Measurements from ENCODE around the gene DPM2.

Gene DPM2

DNA sequence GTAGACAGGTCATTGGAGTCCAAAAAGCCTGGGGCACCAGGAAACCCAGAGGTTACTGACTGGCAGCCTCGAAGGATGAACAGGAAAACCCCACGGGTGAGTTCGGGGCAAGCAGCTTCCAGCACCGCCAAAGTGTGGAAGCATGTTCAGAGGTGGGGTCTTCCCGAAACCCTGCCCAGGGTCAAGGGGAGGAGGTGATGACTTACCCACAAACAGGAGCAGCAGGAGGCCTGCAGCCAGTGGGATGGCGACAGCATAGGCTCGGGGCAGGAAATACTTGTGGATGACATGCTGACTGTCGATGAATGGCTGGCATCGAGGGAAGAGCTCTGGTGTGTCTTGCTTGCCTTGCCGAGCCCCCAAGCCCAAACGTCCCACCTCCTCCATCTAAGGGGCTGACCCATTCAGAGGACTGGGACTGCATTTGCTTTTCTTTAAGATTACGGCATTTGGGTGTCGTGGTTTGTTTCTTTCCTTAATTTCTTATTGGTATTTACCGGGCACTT lies 1.3 kb downstream of the DPM2 start:
- no peak for DNase-seq (ENCODE audit: low read depth in 2 of 2)

DNA sequence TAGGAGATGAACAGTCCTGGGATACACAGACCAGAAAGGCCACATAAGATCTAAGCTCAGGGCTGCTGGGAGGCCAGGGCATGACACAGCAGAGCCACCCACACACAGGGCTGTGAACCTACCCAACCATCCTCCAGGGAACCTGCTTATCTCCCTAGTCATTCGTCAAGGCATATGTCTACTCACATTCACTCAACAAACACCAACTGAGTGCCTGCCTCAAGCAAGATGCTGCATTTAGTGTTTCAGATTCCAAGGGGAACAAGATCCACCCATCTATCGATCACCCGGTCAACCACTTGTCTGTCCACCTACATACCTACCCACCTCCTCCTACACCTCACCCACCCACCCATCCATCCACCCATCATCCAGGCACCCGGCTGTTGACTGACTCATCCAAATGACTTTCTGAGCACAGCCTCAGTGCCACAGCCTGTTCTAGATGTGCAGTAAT lies 1.9 kb downstream of the DPM2 start:
- no peak for DNase-seq (ENCODE audit: low read depth in 2 of 2)

DNA sequence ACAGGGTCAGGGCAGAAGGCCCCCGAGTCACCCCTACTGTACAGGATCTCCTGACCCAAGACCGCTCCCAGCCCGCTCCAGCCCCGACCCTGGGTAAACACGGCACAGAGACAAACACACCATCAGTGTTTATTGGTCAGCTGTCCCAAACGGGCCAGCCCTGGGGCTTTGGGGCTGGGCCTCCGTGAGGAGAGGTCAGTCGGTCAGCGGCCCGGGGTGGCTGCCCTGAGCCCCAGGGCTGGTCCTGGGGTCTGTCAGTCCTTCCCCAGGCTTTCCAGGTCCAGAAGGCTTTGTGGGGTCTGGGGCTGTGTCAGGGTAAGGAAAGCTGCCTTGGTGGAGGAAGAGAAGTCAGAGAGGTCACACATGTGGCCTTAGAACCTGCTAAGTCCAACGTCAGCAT lies 2.7 kb downstream of the DPM2 start:
- no peak for DNase-seq (ENCODE audit: low read depth in 2 of 2)

DNA sequence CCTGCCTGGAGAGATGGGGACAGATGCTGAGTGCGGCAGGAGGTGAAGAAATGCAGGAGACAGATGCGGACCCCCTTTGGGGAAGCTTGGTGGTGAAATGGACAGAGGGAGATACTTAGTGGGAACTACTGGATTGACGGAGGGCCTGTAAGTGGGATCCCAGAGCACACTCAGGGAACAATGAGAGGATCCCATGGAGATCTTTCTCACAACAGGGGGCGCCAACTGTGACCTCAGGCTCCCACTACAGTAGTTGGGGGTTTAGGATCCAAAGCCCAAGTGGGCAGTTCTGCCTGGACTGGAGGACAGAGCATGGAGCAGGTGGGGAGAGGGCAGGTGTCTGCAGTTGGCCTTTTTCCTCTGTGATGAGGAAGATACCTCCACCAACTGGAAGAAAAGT lies 3.4 kb downstream of the DPM2 start:
- no peak for DNase-seq (ENCODE audit: low read depth in 2 of 2)

DNA sequence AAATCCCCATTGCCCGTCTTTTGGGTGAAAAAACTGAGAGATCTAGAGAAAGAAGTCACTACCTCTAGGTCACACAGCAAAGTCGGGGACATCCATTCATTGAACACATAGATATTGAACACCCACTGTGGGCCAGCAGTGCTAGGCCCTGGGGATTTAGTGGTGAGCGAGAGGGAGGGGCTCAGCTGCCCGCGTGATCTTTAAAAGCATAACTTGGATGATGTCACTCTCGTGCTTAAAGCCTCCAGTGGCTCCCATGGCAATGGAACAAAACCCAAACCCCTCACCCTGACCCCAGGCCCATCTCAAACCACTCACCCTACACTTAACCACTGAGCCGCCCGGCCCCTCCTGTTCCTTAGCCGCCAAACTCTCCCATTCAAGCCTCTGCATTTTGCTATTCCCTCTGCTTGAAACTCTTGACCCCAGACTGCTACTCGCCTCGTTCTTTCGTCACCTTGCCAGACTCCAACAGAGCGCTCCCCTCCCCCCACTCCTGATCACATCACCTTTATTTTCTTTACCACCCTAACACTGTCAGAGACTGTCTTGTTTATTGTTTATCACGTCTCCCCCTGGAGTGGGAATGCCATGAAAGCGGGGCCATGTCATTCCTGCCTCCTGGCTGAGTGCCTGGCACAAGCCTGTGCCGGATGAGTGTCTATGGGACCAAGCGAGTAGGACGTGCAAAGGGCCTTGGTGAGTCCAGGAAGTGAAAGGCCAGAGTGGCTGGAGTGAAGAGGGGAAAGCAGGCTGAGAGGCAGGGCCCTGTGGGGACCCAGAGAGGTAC lies 6.4 kb downstream of the DPM2 start:
- DNase-seq (ENCODE audit: low read depth in 2 of 2): no peak

DNA sequence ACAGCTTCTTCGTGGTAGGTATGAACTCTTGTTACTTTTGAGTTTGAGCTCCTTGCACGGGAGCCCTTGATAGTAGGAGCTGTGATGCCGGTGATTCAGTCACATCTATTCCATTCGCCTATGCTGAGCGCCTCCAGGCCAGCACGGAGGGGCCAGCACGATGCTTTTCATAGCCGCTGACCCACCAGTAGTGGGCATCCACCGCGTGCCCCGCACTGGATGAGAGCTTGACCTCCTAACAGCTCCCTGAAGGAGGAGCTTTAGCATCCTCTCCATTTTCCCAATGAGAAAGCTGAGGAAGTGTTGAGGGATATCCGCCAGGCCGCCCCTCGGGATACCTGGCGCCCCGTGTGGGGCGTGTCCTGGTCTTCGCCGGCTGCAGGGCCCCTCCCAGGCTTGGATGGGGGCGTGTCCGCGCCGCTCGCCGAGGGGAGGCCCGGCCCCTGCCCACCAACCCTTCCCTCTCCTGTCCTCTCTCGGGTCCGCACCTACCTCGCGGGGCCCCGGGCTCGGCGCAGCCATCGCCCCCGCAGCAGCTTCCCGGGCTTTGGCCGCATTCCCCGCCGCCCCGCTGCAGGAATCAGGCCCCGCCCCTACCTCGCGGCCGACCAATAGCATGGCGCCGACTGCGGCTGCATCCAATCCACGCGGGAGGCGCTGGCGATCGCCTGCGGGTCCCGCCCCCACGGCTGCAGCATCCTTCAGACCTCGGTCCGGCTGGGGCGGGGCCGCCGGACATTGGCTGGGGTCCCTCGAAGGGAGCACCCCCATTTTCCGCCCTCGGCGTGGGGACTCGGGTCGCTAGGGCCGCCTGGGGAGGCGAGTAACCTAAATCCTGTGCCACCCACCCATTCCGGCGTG lies 7.2 kb downstream of the DPM2 start, which contains the start of gene PIP5KL1:
PIP5KL1 (minus strand) TSS at position 547 of the 861 bp plus-strand sequence; CDS start at position 522, 25 bp downstream.
- peak in 1 of 2 donors; percentile 44 for DNase-seq (ENCODE audit: low read depth in 2 of 2)

DNA sequence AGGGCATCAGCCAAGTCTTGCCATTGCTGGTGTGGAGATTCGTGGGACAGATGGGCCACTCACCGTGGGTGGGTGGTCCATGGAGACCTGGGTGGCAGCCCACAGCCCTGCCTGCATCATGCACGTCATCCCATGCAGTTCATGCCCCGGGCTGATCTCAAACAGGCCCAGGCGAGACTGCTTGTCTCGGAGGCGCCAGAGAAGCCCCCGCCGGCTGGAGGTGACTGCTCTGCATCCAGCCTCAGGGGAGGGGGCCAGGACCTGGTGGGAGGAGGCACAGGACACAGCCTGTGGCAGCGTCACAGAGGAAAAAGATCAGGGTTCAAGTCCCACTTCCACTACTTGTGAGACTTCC lies 8.1 kb downstream of the DPM2 start:
- DNase-seq (ENCODE audit: low read depth in 2 of 2): no peak

DNA sequence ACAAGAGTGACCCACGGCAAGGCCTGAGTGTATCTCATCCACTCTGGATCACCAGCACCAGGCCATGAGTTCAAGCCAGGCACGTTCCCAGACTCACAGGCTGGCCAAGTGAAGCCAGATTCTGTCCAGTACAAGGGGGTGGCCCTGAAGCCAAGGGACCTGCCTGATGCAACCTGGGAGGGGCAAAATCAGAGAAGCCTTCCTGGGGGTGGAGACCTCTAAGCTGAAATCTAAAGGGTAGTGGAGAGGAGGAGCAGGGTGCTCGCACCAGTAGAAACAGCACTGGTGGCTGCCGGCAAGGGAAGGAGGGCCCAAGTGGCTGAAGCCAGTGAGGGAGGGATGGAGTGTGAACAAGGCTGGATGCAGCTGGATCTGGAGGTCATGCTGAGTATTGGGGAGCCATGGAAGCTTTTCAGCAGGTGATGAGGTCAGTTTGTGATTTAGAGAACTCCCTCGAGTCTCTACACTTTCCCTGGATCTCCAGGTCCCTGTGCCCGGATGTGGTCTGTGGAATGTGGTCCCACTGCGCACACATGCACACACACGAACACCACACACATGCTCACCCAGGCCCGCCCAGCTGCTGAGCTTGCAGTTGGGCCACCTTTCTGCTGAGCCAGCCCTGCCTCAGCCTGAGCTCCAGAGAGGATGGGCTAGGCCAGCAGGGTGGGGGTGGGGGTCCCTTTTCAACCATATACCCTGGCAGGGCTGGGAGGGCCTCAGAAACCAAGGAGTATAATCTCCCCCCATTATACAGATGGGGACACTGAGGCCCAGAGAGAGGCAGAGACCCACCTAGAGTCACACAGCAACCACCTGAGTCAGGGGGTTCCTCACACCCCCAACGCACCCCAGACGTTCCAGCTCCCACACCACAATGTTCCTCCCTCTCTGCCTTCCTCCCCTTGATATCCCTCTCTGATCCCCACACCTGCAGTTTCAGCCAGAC lies 8.7 kb downstream of the DPM2 start:
- DNase-seq (ENCODE audit: low read depth in 2 of 2): no peak

DNA sequence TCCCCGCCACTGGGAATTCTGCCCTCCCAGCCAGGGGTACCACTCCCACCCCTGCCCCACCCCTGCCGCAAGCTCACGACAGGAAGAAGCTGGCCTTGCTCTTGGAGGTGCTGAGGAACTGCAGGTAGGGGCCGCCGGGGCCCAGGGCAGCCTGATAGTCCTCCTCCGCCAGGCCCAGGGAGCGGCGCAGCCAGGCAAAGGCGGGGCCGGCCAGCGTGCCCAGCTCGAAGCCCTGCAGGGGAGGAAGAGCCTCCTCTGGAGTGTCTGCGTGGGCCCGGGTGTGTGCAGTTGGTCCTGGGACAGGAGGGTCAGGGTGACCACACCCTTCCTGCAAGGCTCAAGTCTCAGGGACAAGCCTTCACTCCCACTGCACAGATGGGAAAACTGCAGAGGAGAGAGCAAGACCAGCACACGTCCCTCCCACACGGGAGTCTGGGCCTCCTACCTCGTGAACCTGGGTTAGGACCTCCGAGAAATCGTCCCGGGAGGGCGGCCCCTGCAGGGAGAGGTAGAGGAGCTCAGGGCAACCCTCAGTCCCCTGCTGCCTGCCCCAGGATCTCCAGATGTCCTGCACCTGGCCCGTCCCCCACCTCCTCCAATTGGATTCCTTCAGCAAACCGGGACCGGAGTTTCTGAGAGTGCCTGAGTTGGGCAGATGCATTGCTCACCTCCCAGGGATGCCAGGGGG lies 9.5 kb downstream of the DPM2 start:
- DNase-seq (ENCODE audit: low read depth in 2 of 2): no peak

DNA sequence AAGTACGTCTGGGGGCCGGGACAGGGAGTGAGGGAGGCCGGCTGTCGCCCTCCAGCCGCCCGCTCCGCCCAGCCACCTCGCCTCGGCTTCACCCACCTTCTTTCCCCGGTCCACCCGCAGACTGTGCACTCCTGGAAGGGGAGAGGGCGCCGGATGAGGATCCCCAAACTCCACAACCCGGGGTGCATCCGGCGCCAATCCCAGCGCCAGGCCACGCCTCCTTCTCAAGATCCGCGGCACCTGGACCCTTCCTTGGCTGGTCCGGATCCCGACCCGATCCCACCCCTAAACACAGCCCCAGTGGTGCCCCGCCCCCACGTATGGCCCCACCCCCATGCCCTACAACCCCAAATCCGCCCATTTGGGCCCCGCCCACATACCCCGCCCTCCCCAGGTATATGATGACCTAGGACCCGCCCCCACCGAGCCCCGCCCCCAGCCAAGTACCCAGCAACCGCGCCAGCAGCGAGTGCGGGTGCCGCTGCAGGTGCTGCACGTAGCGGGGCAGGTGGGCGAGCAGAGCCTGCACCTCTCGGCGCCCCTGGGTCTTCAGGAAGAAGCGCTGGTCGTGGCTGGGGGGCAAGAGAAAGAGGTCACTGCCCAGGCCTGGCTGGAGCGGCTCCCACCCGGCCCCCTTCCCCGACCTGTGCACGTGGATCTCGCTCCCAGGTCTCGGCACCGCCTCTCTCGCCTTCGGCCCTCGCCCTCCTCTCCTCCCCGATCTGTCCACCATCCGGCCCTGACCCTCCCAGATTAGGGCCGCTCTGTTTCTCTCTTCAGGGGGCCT lies 10.3 kb downstream of the DPM2 start:
- peak in 1 of 2 donors; percentile 55 for DNase-seq (ENCODE audit: low read depth in 2 of 2)

DNA sequence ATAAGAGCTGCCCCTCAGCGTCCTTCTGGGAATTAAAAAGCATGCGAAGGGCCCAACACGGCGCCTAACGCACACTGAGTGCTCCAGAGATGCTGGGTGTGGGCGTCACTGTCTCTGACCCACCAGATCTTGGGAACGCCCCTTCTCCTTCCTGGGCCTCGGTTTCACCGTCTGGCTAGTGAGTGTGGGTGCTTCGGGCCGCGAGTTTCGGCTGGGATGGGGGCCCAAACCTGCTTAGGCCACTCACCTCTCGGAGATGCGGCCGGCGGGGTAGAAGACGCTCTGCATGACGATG lies 10.8 kb downstream of the DPM2 start:
- DNase-seq (ENCODE audit: low read depth in 2 of 2): no peak

DNA sequence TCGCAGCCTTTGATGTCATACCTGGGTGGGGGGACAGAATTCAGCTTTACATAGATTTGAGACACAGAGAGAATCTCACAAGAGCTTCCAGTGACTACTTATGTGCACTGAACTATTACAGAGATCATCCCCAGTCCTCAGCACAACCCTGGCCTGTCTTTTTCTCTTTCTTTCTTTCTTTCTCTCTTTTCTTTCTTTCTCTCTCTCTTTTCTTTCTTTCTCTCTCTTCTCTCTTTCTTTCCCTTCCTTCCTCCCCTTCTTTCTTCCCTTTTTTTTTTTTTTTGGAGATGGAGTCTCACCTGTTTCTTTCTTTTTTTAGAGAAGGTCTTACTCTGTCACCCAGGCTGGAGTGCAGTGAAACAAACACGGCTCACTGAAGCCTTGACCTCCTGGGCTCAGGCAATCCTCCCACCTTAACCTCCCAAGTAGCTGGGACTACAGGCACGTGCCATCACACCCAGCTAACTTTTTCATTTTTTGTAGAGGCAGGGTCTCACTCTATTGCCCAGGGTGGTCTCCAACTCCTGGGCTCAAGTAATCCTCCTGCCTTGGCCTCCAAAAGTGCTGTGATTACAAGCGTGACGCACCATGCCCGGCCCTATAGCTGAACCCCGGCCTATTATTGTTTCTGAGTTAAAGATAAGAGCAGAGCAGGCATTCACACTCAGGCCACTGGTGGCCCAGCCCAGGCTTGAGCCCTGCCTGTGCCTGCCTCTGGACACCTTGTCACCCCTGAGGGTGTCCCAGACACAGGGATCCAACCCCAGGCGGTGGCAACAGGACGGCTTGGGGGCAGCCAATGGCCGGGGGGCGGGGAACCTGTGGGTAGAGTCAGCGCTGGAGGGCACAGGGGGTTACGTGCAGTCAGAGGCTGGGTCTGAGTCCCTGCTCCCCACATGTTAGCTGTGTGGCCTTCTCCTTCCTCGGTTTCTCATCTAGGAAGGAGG lies 11.4 kb downstream of the DPM2 start:
- no peak for DNase-seq (ENCODE audit: low read depth in 2 of 2)

DNA sequence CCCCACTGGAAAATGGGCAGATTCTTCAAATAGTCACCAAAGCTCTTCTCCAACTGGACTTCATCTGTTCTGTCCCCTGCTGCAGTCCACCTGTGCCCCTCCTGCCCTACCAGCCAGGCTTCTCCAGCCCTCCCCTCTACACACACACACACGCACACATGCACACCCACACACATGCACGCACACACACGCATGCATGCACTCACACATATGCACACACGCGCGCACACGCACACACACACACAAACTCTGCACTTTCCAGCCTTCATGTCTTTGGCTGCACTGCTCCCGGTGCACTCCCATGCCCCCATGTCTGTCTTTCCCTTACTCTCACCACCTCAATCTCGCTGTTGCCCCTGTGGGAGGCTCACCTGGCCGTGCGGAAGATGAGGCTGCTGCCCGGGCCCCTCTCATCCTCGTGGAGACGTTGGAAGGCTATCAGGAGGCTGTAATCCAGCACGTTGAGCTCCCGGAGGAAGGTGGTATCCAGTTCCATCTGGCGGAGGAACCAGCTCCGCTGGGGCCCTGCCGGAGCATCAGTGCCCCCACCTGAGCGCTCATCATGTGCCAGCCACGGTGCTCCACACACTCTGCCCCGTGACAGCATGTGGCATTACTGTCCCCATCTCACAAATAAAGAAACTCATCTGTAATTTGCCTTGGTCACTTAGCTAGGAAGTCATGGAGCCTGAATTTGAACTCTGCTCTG lies 12.8 kb downstream of the DPM2 start:
- DNase-seq (ENCODE audit: low read depth in 2 of 2): no peak

DNA sequence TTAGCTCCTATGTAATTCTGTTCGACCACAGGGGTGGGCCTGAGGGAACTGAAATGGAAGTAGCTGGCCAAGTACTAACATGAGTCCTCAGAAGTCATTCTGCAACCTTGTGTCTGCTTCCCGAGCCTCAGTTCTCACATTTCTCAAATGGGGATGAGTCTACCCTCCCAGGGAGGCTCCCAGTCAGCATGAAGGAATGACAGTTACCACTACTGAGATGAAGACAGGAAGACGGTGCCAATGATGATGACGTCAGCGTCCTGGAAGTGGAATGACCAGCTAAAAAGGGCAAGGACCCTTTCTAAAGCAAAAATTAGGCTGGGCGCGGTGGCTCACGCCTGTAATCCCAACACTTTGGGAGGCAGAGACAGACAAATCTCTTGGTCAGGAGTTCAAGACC lies 13.9 kb downstream of the DPM2 start:
- no peak for DNase-seq (ENCODE audit: low read depth in 2 of 2)

DNA sequence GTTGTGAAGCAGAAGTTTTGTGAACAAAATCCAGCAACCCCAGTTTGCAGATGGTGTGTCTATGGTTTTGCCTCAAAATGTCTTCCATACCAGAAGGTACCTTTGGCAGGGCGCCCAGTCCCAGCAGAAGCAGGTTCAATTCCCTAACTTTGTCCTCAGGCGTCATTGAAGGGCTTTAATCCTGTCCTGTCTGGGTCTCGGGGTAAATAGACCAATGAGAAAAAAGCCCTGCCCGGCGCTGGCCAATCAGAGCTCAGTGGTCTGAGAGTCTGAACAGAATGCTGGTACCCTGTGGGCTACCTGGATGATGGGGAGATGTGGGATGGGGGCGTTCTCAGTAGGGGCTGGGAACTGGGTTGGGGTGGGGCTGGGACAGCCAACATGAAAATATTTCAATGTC lies 14.6 kb downstream of the DPM2 start:
- no peak for DNase-seq (ENCODE audit: low read depth in 2 of 2)

DNA sequence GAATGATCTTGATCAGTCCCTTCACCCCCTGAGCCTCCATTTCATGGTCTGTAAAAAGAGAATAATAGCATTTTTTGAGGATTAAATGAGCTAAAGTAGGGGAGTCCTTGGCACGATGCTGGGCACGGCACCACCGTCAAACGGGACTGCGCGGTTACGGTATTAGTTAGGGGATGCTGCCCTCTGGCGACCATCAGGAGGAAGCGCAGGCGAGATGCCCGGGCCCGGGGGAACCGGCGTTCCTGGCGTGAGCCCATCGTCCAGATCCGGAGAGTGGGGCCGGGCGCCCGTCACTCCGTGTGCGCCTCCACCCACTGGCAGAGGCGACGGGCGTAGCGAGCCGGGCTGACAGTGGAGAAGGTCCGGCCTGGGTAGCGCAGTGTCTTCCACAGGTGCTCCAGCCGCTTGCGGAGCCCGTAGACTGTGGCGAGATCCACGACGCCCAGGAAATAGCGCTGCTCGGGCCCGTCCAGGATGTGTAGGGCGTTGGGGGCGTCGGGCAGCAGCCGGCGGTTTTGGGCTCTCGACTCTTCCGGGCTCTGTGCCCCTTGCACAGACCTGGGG lies 16.0 kb downstream of the DPM2 start:
- DNase-seq (ENCODE audit: low read depth in 2 of 2): peak; percentile 61 to 70

DNA sequence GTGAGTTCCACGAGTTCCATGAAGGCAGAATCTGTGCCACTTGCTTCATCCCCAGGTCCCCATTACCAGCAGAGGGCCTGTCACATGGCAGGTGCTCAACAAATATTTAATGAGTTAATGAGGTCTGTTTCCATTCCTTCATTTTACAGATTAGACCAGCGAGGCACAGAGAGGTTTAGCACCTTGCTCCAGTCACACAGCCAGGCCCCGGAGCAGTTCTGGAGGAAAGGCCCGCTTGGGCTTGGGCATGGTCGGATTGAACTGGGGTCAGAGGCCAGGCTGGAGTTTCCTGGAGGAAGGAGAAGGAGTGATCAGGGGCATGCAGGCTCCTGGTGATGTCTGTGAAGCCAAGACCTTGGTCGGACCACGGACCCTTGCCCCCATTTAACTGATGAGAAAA lies 16.9 kb downstream of the DPM2 start:
- DNase-seq (ENCODE audit: low read depth in 2 of 2): no peak

DNA sequence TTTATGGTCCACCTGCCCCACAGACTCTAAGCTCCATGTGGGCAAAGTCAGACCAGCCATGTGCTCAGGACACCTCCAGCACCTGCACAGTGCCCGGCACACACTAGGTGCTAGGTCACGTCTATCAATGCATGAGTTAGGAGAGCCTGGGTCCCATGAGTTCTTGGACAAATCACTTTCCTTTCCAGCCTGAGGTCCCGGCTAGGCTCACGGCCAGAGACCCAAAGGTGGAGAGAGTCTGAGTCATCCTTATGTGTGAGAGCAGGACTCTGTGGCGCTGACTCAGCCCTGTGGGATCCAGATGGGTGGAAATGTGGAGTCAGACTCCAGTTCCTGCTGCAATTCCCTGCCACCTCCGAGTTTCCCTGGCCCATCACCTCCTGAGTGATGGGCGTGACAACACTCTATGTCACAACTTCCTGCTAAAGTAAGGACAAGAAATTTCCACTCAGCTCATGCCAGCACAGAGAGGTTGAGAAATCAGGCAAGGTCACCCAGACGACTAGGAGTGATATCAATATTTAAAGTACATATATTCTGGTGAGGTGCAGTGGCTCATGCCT lies 18.3 kb downstream of the DPM2 start:
- no peak for DNase-seq (ENCODE audit: low read depth in 2 of 2)
